SW480 (cell line): ENCODE data around the gene UBE2J2.

Experiments
- DNase-seq: peaks from one replicate; pipeline ENCODE4 v3.0.0-alpha.2; 2016; ENCODE audit warnings: low spot score

UBE2J2 gene

DNA sequence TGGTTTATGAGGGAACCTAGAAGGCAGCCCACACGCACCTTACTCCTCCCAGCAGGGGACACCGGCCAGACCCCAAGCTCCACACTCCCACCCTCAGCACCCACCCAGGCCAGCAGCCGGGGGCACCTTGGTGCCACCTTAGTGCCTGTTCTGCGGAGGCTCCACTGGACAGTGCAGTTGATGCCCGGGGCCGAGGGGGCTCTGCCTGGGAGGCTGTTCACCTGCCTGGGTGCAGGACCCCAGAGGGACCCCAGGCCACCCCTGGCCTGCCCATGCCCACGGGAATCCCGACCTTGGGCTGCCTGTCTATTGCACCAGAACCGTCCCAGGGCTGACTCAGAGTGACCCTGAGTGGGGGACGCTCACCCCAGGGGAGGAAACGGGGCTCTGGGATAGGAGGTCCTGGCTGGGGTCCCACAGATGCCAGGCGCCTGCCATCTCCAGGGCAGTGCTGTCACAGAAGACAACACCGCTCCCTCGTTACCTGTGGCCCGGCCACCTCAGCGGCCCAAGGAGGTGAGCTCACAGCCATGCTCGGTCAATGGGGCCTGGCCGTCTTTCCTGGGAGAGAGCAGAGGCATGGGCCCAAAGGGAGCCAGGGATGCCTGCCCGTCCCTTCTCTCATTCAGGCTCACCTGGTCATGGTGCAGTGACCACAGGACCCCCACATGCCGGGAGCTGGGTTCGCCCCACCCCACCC, 7.3 kb upstream of the UBE2J2 start:
- DNase-seq = no peak

DNA sequence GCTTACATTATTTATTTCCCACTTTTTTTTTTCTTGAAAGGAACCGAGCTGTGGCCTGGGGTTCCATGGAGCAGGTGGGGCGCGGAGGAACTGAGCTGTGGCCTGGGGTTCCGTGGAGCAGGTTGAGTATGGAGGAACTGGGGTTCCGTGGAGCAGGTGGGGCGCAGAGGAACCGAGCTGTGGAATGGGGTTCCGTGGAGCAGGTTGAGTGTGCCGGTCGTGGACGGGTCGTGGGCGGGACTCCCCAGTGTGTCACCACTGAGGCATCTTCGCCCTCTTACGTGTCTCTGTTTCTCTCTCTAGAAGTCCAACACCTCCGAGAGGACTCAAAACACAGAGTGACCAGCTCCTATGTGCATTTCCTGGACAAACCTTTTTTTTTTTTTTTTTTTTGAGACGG, 5.4 kb upstream of the UBE2J2 start:
- no peak for DNase-seq

DNA sequence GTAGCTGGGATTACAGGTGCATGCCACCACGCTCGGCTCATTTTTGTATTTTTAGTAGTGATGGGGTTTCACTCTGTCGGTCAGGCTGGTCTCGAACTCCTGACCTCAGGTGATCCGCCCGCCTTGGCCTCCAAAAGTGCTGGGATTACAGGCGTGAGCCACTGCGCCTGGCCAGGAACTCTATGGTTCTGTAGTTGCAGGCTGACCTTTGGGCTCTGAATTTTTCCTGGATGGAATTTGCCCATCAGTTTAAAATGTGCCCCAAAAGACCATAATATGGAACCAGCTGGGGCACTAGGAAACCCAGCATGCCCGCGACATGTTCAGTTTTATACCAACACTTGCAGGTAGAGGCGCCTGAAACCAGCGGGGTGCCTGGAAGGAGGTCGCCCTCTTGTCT, 5.0 kb upstream of the UBE2J2 start:
- DNase-seq = no peak

GRCh38 chr1:1275836-1276235, 2.2 kb upstream of the UBE2J2 start:
- DNase-seq = no peak

GRCh38 chr1:1274931-1275431, 1.3 kb upstream of the UBE2J2 start:
- DNase-seq = no peak

DNA sequence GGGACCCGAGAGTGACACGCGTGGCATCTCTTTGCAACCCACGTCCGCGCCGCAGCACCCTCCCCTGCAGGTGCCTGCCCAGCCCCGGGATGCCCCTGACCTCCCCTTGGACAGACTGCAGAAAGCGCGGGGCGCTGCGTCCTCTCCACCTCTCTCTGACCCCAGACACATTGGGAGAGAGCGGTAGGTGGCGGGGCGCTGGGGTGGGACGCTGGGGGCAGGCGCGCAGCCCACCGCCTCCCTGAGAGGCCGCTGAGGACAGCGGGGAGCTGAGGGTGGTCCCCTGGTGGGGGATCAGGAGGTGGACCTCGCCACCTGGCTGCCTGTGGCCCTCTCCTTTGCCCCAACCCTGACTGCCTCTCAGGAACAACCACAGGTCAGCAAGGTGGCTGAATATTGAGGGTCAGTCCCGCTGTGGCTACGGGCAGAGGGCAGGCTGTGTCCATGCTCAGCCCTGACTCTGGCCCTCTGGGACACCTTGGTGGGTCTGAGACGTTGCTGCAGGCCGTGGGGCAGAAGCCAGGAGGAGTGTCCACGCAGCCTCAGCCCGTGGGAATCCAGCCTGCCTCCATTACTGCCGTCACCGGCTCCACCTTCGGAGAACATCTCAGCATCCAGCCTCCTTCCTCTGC, 761 bp upstream of the UBE2J2 start:
- no peak for DNase-seq

- DNase-seq = no peak
These were observed 494 bp downstream of the UBE2J2 start for GRCh38 chr1:1273209-1273511.

DNA sequence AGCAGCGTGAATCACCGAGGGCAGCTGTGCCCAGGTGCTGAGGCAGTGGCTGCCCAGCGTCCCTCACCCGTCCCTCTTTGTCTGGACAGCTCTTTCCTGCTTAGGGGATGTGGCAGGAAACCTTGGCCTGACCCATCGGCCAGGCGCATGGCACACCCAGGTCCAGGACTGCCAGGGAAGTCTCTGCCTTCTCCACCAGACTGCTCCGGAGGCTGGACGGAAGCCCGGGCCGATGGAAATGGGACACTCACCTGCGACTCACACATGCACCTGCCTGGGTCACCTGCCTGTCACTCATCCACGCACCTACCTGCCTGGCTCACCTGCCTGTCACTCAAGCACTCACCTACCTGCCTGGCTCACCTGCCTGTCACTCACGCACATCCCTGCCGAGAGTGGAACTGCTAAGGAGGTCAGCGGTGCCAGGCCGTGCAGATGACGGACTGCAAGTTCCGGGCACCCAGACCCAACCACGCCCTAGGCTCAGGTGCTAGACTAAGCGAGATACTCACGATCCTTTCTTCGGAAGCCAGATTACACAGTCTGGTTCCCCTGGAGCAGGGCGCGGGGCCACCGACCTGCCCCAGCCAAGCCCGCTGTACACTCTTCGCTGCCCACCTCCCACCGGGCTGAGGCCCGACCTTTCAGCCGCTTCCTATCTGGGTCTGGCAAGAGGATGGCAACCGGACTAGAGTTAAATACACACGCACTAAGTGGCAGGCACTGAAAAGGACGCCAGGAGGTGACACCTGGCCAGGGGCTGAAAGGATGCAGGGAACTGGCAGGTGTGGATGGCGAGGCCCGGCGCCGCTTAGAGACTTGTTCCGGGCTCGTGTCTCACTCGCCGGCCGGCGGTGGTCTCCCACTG, 1.1 kb downstream of the UBE2J2 start:
- peak; percentile 62 for DNase-seq

DNA sequence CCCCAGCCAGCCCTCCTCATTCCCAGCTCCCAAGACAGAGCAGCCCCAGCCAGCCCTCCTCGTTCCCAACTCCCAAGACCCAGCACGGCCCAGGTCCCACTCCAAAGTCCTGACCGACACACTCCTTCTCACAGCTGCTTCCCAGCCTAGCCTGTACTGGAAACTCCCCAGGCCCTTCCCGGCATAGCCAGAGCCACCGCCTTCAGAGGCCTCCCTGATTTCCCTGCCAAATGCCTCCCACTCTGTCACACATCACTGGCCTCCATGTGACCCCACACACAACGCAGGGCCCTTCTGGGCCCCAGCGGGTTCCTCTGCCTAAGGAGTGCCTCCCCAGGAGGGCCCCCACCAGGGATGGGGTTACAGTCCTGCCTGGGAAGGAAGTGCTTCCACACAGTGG, 2.8 kb downstream of the UBE2J2 start:
- DNase-seq = no peak

DNA sequence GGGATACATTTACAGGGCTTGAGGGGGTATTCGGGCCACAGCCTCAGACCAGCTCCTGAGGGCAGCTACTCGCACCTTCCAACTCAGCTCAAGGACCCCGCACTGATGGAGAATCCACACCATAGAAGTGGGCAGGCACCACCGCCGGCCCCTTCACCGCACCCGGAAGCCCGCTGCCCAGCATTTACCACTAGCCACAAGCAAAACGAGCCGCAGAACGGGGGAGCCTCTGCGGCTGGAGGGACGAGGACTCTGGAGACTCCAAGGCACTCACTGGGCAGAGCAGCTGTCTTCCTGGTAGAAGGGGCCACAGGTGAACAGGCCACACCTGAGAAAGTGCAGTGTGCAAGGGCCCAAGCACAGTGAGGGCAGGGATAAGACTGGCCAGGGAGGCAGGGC, 5.4 kb downstream of the UBE2J2 start:
- no peak for DNase-seq

GRCh38 chr1:1267488-1268283, 6.0 kb downstream of the UBE2J2 start:
- DNase-seq = no peak

DNA sequence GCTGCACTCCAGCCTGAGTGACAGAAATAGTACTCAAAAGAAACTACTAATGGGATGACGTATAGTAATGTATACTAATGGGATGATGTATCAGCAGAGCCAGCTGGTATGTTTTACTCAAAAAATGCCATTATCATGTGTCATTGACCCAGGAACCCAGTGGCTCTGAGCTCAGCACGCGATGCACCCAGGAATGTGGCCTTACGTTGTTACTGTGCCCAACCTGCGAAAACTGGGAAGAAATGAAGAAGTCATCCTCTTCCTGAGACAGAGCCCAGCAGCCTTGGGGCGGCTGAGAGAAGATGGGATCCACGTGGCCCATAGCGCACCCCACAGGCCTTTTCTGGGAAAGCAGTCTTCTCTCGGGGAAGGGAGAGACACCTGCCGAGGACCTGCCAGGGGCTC, 8.8 kb downstream of the UBE2J2 start:
- peak; percentile 72 for DNase-seq

GRCh38 chr1:1264026-1264425, 9.6 kb downstream of the UBE2J2 start:
- no peak for DNase-seq

GRCh38 chr1:1262758-1263157, 10.9 kb downstream of the UBE2J2 start:
- no peak for DNase-seq

DNA sequence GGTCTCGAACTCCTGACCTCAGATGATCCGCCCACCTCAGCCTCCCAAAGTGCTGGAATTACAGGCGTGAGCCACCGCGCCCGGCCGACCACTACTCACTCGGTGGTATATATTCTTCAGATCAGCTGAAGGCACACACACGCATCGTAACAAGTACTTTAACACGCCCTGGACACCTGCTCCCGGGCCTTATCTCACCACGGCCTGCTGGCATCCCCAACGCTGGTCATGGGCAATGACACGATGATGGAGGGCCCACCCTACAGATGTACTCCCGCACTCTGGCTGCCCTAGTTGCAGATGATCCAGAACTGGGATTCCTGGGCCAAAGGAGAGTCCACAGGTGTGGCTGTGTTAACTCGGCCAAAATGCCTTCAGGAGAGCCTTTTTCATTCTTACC, 11.6 kb downstream of the UBE2J2 start:
- no peak for DNase-seq

- DNase-seq = no peak
These were observed 12.7 kb downstream of the UBE2J2 start for GRCh38 chr1:1260843-1261560.

GRCh38 chr1:1259951-1260600, 13.6 kb downstream of the UBE2J2 start:
- no peak for DNase-seq

DNA sequence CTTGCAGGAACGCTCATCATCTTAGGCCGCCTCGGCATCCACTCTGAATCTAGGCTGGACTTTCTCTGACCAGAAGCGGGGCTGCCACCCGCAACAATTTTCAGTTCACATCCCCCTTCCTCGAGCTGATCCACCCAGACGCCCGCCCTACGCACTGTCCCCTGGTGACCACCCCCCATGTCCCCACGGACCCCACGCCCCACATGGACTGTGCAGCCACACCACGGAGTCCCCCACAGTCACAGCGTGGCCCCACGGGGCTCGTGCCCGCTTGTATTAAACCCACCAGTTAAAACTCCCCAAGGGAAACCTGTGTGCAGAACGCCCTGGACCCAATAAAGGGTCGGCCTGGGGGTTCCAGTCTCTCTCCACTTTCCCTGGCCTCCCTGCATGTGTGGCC, 14.1 kb downstream of the UBE2J2 start:
- no peak for DNase-seq

- DNase-seq = no peak
These were observed 14.6 kb downstream of the UBE2J2 start for GRCh38 chr1:1259119-1259488.

DNA sequence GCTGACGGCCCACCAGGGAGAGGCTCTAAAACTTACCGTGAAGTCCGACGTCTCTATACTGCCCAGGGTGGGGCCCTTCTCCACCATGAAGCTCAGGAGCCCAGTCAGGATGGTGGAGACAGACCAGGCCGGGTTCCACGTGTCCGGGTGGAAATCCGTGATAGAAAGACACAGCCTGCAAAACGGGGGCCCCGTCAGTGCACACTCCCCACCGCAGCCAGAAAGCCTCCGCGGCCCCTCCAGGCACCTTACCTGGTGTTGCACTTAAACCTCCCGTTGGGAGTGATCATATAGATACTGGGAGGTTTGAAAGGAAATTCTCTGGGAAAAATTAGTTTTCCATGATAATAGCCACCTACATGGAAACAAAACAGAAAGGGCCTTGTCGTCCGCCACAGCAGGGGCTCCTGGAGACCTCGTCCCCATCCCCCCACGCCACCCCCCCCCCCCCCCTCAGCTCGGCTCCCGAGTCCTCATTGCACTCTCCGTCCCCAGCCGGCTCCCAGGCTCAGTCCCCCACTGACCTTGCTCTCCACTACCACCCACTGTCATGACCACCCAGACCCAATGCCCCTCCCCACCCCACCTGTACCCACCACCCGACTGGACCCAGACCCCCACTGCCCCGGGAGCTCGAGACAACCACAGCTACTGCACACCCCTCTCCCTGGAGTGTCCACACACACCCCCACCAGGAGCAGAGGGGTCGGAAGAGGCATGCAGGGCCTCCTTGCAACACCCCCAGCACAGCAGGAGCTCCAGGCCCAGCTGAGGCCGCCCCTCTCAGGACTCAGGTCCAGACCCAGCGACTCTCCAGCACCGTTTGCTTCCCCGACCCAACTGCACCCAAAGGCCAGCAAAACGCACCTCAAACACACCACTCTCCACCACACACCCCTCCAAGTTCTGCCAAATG, 16.4 kb downstream of the UBE2J2 start:
- no peak for DNase-seq
